ENCODE data around the gene ZNF565. TPM values are rescaled to one million over a fixed set of nuclear protein-coding genes. Genes with fewer than 3 reads are reported as not detected.

Gene ZNF565
- total and polyA plus RNA-seq, 2 of the 13 experiments (the other 11 are each of a cell fraction or from before 2014, with no cell fraction given): 1.8 to 5.2 TPM

DNA sequence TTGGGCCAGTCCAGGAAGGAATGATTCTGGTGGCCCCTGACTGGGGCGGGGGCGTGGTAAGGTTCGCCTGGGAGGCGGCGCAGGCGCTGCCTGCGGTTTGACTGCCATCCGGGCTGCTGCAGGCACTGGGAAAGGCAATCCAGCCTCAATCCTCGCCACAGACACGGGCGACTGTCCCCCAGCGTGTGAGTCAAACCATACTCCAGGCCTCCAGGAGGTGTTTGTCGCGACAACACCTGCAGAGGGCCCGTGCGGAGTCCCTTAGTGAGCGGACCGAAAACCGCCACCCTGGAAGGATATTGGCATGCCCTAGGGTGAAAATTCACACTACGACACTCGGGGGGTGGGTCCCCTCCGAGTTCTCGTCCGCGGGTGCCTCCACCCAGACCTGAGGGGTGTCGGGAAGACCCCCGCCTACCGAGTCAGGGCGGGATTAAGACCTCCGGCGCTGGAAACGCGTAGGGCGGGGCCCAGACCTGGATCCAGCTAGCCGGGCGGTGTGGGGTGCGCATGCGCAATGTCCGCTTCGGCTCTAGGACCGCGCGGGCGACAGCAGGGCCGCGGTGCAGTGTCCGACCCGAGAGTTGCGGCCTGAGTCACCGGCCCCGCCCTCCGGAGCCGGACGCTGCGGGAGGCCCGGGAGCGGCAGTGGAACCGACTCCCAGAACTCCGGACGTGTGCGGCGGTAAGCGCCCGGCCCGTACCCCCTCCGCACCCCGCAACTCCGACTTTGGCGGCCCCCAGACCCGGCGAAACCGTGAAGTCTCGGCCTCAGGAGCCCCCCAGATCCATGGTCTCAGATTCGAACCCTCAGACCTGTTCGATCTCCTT lies 74.8 kb downstream of the ZNF565 start, which contains the start of gene CAPNS1 (continued):
- TF ChIP-seq, protein P1, sequence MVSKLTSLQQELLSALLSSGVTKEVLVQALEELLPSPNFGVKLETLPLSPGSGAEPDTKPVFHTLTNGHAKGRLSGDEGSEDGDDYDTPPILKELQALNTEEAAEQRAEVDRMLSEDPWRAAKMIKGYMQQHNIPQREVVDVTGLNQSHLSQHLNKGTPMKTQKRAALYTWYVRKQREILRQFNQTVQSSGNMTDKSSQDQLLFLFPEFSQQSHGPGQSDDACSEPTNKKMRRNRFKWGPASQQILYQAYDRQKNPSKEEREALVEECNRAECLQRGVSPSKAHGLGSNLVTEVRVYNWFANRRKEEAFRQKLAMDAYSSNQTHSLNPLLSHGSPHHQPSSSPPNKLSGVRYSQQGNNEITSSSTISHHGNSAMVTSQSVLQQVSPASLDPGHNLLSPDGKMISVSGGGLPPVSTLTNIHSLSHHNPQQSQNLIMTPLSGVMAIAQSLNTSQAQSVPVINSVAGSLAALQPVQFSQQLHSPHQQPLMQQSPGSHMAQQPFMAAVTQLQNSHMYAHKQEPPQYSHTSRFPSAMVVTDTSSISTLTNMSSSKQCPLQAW (CRISPR knock-in tag; IDR thresholded peaks at IDR 0.05): peak; percentile 28; the same call in 1 of the 2 replicates
- TF ChIP-seq GATAD2A (CRISPR knock-in tag; IDR thresholded peaks at IDR 0.05): peak; percentile 62; the same call in 1 of the 2 replicates
- TF ChIP-seq TRIM24 (CRISPR knock-in tag; IDR thresholded peaks at IDR 0.05): no peak
- 0 out of 2 replicates have a peak, but pooled peaks have one; percentile 12 for TF ChIP-seq DNMT3B (CRISPR knock-in tag; conservative IDR thresholded peaks at IDR 0.05)
- TF ChIP-seq, protein P2, sequence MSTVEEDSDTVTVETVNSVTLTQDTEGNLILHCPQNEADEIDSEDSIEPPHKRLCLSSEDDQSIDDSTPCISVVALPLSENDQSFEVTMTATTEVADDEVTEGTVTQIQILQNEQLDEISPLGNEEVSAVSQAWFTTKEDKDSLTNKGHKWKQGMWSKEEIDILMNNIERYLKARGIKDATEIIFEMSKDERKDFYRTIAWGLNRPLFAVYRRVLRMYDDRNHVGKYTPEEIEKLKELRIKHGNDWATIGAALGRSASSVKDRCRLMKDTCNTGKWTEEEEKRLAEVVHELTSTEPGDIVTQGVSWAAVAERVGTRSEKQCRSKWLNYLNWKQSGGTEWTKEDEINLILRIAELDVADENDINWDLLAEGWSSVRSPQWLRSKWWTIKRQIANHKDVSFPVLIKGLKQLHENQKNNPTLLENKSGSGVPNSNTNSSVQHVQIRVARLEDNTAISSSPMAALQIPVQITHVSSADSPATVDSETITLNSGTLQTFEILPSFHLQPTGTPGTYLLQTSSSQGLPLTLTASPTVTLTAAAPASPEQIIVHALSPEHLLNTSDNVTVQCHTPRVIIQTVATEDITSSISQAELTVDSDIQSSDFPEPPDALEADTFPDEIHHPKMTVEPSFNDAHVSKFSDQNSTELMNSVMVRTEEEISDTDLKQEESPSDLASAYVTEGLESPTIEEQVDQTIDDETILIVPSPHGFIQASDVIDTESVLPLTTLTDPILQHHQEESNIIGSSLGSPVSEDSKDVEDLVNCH (CRISPR knock-in tag; IDR thresholded peaks at IDR 0.05): no peak
- no peak for TF ChIP-seq NR2F6 (IDR thresholded peaks at IDR 0.05)
- peak; percentile 54; the same call in 1 of the 2 replicates for TF ChIP-seq NR2F6 (CRISPR knock-in tag; IDR thresholded peaks at IDR 0.05)
- 0 out of 2 replicates have a peak, but pooled peaks have one; percentile 56 for TF ChIP-seq ZNF431 (CRISPR knock-in tag; IDR thresholded peaks at IDR 0.05; ENCODE audit: borderline replicate concordance, low read depth)
- peak; percentile 87; the same call in 1 of the 2 replicates for TF ChIP-seq BORCS8-MEF2B (CRISPR knock-in tag; IDR thresholded peaks at IDR 0.05)
- TF ChIP-seq, protein P3, sequence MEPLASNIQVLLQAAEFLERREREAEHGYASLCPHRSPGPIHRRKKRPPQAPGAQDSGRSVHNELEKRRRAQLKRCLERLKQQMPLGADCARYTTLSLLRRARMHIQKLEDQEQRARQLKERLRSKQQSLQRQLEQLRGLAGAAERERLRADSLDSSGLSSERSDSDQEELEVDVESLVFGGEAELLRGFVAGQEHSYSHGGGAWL (CRISPR knock-in tag; IDR thresholded peaks at IDR 0.05): peak; percentile 65; the same call in 1 of the 2 replicates
- TF ChIP-seq, protein P4, sequence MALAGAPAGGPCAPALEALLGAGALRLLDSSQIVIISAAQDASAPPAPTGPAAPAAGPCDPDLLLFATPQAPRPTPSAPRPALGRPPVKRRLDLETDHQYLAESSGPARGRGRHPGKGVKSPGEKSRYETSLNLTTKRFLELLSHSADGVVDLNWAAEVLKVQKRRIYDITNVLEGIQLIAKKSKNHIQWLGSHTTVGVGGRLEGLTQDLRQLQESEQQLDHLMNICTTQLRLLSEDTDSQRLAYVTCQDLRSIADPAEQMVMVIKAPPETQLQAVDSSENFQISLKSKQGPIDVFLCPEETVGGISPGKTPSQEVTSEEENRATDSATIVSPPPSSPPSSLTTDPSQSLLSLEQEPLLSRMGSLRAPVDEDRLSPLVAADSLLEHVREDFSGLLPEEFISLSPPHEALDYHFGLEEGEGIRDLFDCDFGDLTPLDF (CRISPR knock-in tag; IDR thresholded peaks at IDR 0.05): peak; percentile 60; the same call in 1 of the 2 replicates
- TF ChIP-seq NPAS2 (CRISPR knock-in tag; IDR thresholded peaks at IDR 0.05; ENCODE audit: borderline replicate concordance): no peak
- peak; percentile 33; the same call in 1 of the 2 replicates for TF ChIP-seq HDAC2 (CRISPR knock-in tag; IDR thresholded peaks at IDR 0.05)
- TF ChIP-seq, protein P5, sequence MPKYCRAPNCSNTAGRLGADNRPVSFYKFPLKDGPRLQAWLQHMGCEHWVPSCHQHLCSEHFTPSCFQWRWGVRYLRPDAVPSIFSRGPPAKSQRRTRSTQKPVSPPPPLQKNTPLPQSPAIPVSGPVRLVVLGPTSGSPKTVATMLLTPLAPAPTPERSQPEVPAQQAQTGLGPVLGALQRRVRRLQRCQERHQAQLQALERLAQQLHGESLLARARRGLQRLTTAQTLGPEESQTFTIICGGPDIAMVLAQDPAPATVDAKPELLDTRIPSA (CRISPR knock-in tag; IDR thresholded peaks at IDR 0.05; ENCODE audit: borderline replicate concordance): no peak
- TF ChIP-seq GZF1 (CRISPR knock-in tag; IDR thresholded peaks at IDR 0.05): no peak
- TF ChIP-seq, protein P6, sequence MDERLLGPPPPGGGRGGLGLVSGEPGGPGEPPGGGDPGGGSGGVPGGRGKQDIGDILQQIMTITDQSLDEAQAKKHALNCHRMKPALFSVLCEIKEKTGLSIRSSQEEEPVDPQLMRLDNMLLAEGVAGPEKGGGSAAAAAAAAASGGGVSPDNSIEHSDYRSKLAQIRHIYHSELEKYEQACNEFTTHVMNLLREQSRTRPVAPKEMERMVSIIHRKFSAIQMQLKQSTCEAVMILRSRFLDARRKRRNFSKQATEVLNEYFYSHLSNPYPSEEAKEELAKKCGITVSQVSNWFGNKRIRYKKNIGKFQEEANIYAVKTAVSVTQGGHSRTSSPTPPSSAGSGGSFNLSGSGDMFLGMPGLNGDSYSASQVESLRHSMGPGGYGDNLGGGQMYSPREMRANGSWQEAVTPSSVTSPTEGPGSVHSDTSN (CRISPR knock-in tag; IDR thresholded peaks at IDR 0.05): no peak
- TF ChIP-seq MIXL1 (CRISPR knock-in tag; IDR thresholded peaks at IDR 0.05): peak; percentile 72; the same call in 1 of the 2 replicates
- TF ChIP-seq MED1 (CRISPR knock-in tag; IDR thresholded peaks at IDR 0.05): peak; percentile 82
- TF ChIP-seq ZBTB21 (CRISPR knock-in tag; IDR thresholded peaks at IDR 0.05): no peak
- 0 out of 2 replicates have a peak, but pooled peaks have one; percentile 22 for TF ChIP-seq DNMT1 (CRISPR knock-in tag; IDR thresholded peaks at IDR 0.05)
- TF ChIP-seq MBNL3 (CRISPR knock-in tag; conservative IDR thresholded peaks at IDR 0.05): no peak
- TF ChIP-seq ZNF235 (CRISPR knock-in tag; IDR thresholded peaks at IDR 0.05; ENCODE audit: borderline replicate concordance): peak; percentile 17; the same call in 1 of the 2 replicates
- TF ChIP-seq ZNF670 (CRISPR knock-in tag; IDR thresholded peaks at IDR 0.05; ENCODE audit: borderline replicate concordance): peak; percentile 73; the same call in 1 of the 2 replicates
- TF ChIP-seq FOXK2 (IDR thresholded peaks at IDR 0.05): no peak

Data from HepG2 (cell line).